H9 (cell line): Measurements from ENCODE around the gene BTBD17. TPM values are rescaled to one million over a fixed set of nuclear protein-coding genes. Genes with fewer than 3 reads are reported as not detected.

Experiments used
- DNase-seq: peaks from one replicate; pipeline ENCODE4 v3.0.0-alpha.2; 2017
- H2AFZ ChIP-seq: one replicate; pipeline ENCODE4 v1.6.1; 2013; ENCODE audit warnings: mild to moderate bottlenecking, low read length, control low read depth, moderate library complexity
- H2AK5ac ChIP-seq: 2 replicates; pipeline ENCODE4 v1.6.1; 2013; ENCODE audit warnings: low read length, control low read depth, mixed read lengths; ENCODE audit not compliant: insufficient read length
- H2BK120ac ChIP-seq: one replicate; pipeline ENCODE4 v1.6.1; 2013; ENCODE audit warnings: low read depth, mild to moderate bottlenecking, low read length, control low read depth, inconsistent platforms; ENCODE audit not compliant: poor library complexity, severe bottlenecking
- H2BK12ac ChIP-seq: 2 replicates; pipeline ENCODE4 v1.6.1; 2013; ENCODE audit warnings: low read length, control low read depth, mixed read lengths, low read depth; ENCODE audit not compliant: insufficient read length
- H2BK15ac ChIP-seq: 2 replicates; pipeline ENCODE4 v1.6.1; 2013; ENCODE audit warnings: low read depth, low read length, control low read depth
- H2BK20ac ChIP-seq: one replicate; pipeline ENCODE4 v1.6.1; 2013; ENCODE audit warnings: low read depth, mild to moderate bottlenecking, low read length, control low read depth, inconsistent platforms; ENCODE audit not compliant: poor library complexity, severe bottlenecking
- H2BK5ac ChIP-seq: 2 replicates; pipeline ENCODE4 v1.6.1; 2013; ENCODE audit warnings: low read length, control low read depth, mixed read lengths; ENCODE audit not compliant: insufficient read length
- H3K14ac ChIP-seq: 2 replicates; pipeline ENCODE4 v1.6.1; 2013; ENCODE audit warnings: low read length, control low read depth; ENCODE audit not compliant: insufficient read depth
- H3K18ac ChIP-seq: 2 replicates; pipeline ENCODE4 v1.6.1; 2013; ENCODE audit warnings: low read depth, mild to moderate bottlenecking, mixed read lengths, low read length, control low read depth; ENCODE audit not compliant: insufficient read length
- H3K23ac ChIP-seq: 2 replicates; pipeline ENCODE4 v1.6.1; 2013; ENCODE audit warnings: low read length, control low read depth, mixed read lengths, low read depth; ENCODE audit not compliant: insufficient read length
- H3K23me2 ChIP-seq: 2 replicates; pipeline ENCODE4 v1.6.1; 2013; ENCODE audit warnings: low read depth, mild to moderate bottlenecking, mixed read lengths, low read length, control low read depth; ENCODE audit not compliant: insufficient read length, poor library complexity, severe bottlenecking
- H3K27ac ChIP-seq: 2 replicates; pipeline ENCODE4 v1.5.1; 2013; ENCODE audit warnings: low read length, control low read depth, mixed read lengths, low read depth; ENCODE audit not compliant: insufficient read length
- H3K27me3 ChIP-seq: 2 replicates; pipeline ENCODE4 v1.6.1; 2013; ENCODE audit warnings: low read length, control low read depth, inconsistent platforms; ENCODE audit not compliant: insufficient read depth
- H3K4ac ChIP-seq: 2 replicates; pipeline ENCODE4 v1.6.1; 2013; ENCODE audit warnings: low read depth, mild to moderate bottlenecking, control low read depth, inconsistent platforms, low read length, moderate library complexity
- H3K4me1 ChIP-seq: 2 replicates; pipeline ENCODE4 v1.6.1; 2013; ENCODE audit warnings: low read length, control low read depth, inconsistent platforms; ENCODE audit not compliant: insufficient read depth
- H3K4me2 ChIP-seq: 2 replicates; pipeline ENCODE4 v1.6.1; 2013; ENCODE audit warnings: low read length, control low read depth, mixed read lengths; ENCODE audit not compliant: insufficient read length, insufficient read depth
- H3K56ac ChIP-seq: 2 replicates; pipeline ENCODE4 v1.6.1; 2013; ENCODE audit warnings: low read depth, mild to moderate bottlenecking, mixed read lengths, low read length, control low read depth; ENCODE audit not compliant: insufficient read length
- H3K79me1 ChIP-seq: 2 replicates; pipeline ENCODE4 v1.6.1; 2013; ENCODE audit warnings: low read depth, mild to moderate bottlenecking, moderate library complexity, low read length, control low read depth, inconsistent platforms; ENCODE audit not compliant: insufficient read depth, poor library complexity, severe bottlenecking
- H3K79me2 ChIP-seq: 2 replicates; pipeline ENCODE4 v1.6.1; 2013; ENCODE audit warnings: low read length, control low read depth, inconsistent platforms; ENCODE audit not compliant: insufficient read depth
- H3K9ac ChIP-seq: 2 replicates; pipeline ENCODE4 v1.6.1; 2013; ENCODE audit warnings: low read length, control low read depth, mixed read lengths; ENCODE audit not compliant: insufficient read length; ENCODE audit errors: extremely low read depth
- H3K9me3 ChIP-seq: one replicate; pipeline ENCODE4 v1.6.1; 2013; ENCODE audit warnings: low read depth, low read length, inconsistent platforms; ENCODE audit not compliant: control insufficient read depth
- H3T11ph ChIP-seq: one replicate; pipeline ENCODE4 v1.6.1; 2013; ENCODE audit warnings: mild to moderate bottlenecking, low read length, control low read depth, inconsistent platforms
- H4K20me1 ChIP-seq: one replicate; pipeline ENCODE4 v1.6.1; 2013; ENCODE audit not compliant: control insufficient read depth, insufficient read length, insufficient read depth
- H4K5ac ChIP-seq: 2 replicates; pipeline ENCODE4 v1.6.1; 2013; ENCODE audit warnings: low read depth, mild to moderate bottlenecking, mixed read lengths, low read length, control low read depth; ENCODE audit not compliant: insufficient read length
- H4K8ac ChIP-seq: replicated peaks from 2 replicates; pipeline ENCODE4 v1.6.1; 2013; ENCODE audit warnings: low read length, control low read depth, mixed read lengths, low read depth; ENCODE audit not compliant: insufficient read length
- H4K91ac ChIP-seq: 2 replicates; pipeline ENCODE4 v1.6.1; 2013; ENCODE audit warnings: low read depth, mild to moderate bottlenecking, moderate library complexity, mixed read lengths, low read length, control low read depth; ENCODE audit not compliant: insufficient read length
- H3K27ac Mint-ChIP-seq, 3 experiments: 2 replicates in 2 of 3; 3 replicates in 1 of 3; pipeline ENCODE4 v1.8.0; 2020 to 2021; ENCODE audit warnings: mixed read lengths in 3 of 3, mild to moderate bottlenecking in 1 of 3, moderate library complexity in 1 of 3
- H3K27me3 Mint-ChIP-seq: 2 replicates; pipeline ENCODE4 v1.8.0; 2021; ENCODE audit warnings: low read depth, mild to moderate bottlenecking, moderate library complexity, mixed read lengths
- H3K36me3 Mint-ChIP-seq, 3 experiments: 2 replicates in 2 of 3; 3 replicates in 1 of 3; pipeline ENCODE4 v1.8.0; 2020 to 2021; ENCODE audit warnings: low read depth in 3 of 3, mixed read lengths in 3 of 3; ENCODE audit not compliant: insufficient read depth in 1 of 3
- H3K4me1 Mint-ChIP-seq, 2 experiments: 2 replicates each; pipeline ENCODE4 v1.8.0; 2020; ENCODE audit warnings: mixed read lengths in 2 of 2
- H3K4me3 Mint-ChIP-seq, 2 experiments: 2 replicates in 1 of 2; 3 replicates in 1 of 2; pipeline ENCODE4 v1.8.0; 2020 to 2021; ENCODE audit warnings: mild to moderate bottlenecking in 2 of 2, mixed read lengths in 2 of 2, moderate library complexity in 1 of 2
- H3K9me3 Mint-ChIP-seq, 2 experiments: 2 replicates in 1 of 2; 3 replicates in 1 of 2; pipeline ENCODE4 v1.8.0; 2020; ENCODE audit warnings: mild to moderate bottlenecking in 2 of 2, mixed read lengths in 2 of 2, moderate library complexity in 1 of 2
- CTCF ChIP-seq: fragments of 200-600 bp; sonication (generic); conservative IDR thresholded peaks from 3 replicates; pipeline ENCODE4 v1.8.0; 2021; ENCODE audit warnings: antibody characterized with exemption, mild to moderate bottlenecking
- WGBS: extraction: QIAGEN DNeasy Blood & Tissue Kit; methylation state at CpG from one replicate; pipeline ENCODE4 v1.1.7; 2013; ENCODE audit warnings: missing lambda C conversion rate, low lambda C conversion rate, mixed read lengths; ENCODE audit not compliant: insufficient read length; ENCODE audit errors: extremely low coverage; 5-methylcytosine and 5-hydroxymethylcytosine counted together
- total RNA-seq: library from RNA; stranded (reverse); gene quantifications from 2 replicates; pipeline ENCODE4 v1.2.1, GENCODE V29; 2021

The BTBD17 gene
- total RNA-seq, 1 experiment from 2014 or later: 0.33 TPM

DNA sequence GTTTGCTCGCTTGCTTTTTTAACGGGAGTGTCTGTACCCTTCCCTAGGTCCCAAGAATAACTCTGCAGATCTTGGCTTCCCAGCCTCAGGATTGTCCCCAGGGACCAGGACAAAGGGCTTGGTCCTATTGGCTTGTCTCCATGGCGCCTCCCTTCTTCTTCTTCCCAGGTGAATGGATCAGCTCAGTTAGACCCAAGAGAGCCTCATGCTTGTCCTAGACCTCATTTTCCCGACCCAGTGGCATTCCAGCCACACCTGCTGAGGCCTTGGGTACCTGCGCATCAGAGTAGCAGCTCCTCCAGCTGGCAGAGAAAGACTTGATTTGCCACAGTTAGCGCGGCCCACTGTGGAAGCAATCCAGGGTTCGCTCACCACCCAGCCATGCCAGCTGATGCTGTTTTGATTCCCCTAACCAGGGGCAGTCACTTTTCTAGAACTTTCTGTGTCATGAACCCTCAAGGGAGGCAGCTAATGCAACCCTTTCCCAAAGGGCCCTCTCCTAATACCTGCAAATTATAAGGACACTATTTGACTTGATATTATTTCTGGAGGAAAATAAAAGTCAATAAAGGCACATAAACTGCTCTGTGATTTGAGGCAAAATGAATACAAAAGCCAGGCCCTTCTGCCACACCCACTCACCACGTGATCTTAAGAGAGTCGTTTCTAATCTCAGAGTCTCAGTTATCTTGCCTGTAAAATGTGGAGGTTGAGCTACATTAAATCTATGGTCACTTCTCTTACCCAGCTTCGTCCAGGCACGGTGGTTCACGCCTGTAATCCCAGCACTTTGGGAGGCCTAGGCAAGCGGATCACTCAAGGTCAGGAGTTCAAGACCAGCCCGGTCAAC, 19.5 kb upstream of the BTBD17 start:
- Mint-ChIP-seq H3K27me3 (peaks cover 23% of the 10 kb centered on the region), H3K4me3 (no peak overlapping the region; a peak in 1 of 5 replicates)

More for the DNA sequence above, 19.5 kb upstream of the BTBD17 start:
- Histone ChIP-seq H3K14ac (no peak overlapping the region), H2AK5ac (no peak overlapping the region), H2BK12ac (no peak overlapping the region), H2BK120ac (no peak overlapping the region), H3T11ph (no peak overlapping the region), H2BK5ac (no peak overlapping the region), H3K4ac (no peak overlapping the region), H2AFZ (no peak overlapping the region), H3K18ac (no peak overlapping the region), H3K27me3 (no peaks in the 10 kb centered on the region), H4K20me1 (no peaks in the 10 kb centered on the region), H3K79me2 (no peaks in the 10 kb centered on the region), H3K79me1 (no peaks in the 10 kb centered on the region), H4K5ac (no peak overlapping the region), H3K27ac (no peak overlapping the region), H3K9me3 (no peaks in the 10 kb centered on the region), H3K23ac (no peak overlapping the region), H3K23me2 (no peaks in the 10 kb centered on the region), H3K4me2 (no peak overlapping the region), H3K4me1 (no peaks in the 10 kb centered on the region; the same call in 1 of the 2 replicates), H4K8ac (no peak overlapping the region), H3K9ac (no peak overlapping the region), H4K91ac (no peak overlapping the region), H2BK20ac (no peak overlapping the region), H3K56ac (no peak overlapping the region), H2BK15ac (no peak overlapping the region)
- WGBS: no CpG with 5 or more reads among the region's 15 CpGs
- TF ChIP-seq CTCF: no peak
- Mint-ChIP-seq H3K36me3 (no peaks in the 10 kb centered on the region), H3K4me1 (peaks cover 10 to 17% of the 10 kb centered on the region in 2 experiments), H3K27ac (no peak overlapping the region), H3K9me3 (0 out of 5 replicates have a peak, but pooled peaks cover 0 to 3% of the 10 kb centered on the region in 2 experiments)
- no peak for DNase-seq
